IPS DF 6.9 (cell line): Measurements from ENCODE around the gene LRP8.

ENCODE experiments used
- DNase-seq: peaks from one replicate; pipeline ENCODE4 v3.0.0-alpha.2; 2013; ENCODE audit warnings: low read depth, low spot score
- H3K27ac ChIP-seq: one replicate; pipeline ENCODE4 v1.5.1; 2013; ENCODE audit warnings: low read length, control low read depth
- H3K27me3 ChIP-seq: 2 replicates; pipeline ENCODE4 v1.6.1; 2013; ENCODE audit warnings: mild to moderate bottlenecking, low read length; ENCODE audit not compliant: control insufficient read depth, insufficient read depth
- H3K36me3 ChIP-seq: 2 replicates; pipeline ENCODE4 v1.6.1; 2013; ENCODE audit warnings: low read length; ENCODE audit not compliant: control insufficient read depth, insufficient read depth
- H3K4me1 ChIP-seq: 2 replicates; pipeline ENCODE4 v1.6.1; 2013; ENCODE audit warnings: low read length; ENCODE audit not compliant: control insufficient read depth, insufficient read depth
- H3K4me3 ChIP-seq: 2 replicates; pipeline ENCODE4 v1.5.1; 2013; ENCODE audit warnings: mild to moderate bottlenecking, low read length
- H3K9me3 ChIP-seq: 2 replicates; pipeline ENCODE4 v1.6.1; 2013; ENCODE audit warnings: low read length, inconsistent platforms; ENCODE audit not compliant: control insufficient read depth, insufficient read depth
- WGBS: extraction: QIAGEN DNeasy Blood & Tissue Kit; methylation state at CpG from one replicate; pipeline ENCODE4 v1.1.7; 2013; ENCODE audit warnings: mixed read lengths, missing lambda C conversion rate; ENCODE audit not compliant: insufficient read length, insufficient coverage; 5-methylcytosine and 5-hydroxymethylcytosine counted together

The LRP8 gene

DNA sequence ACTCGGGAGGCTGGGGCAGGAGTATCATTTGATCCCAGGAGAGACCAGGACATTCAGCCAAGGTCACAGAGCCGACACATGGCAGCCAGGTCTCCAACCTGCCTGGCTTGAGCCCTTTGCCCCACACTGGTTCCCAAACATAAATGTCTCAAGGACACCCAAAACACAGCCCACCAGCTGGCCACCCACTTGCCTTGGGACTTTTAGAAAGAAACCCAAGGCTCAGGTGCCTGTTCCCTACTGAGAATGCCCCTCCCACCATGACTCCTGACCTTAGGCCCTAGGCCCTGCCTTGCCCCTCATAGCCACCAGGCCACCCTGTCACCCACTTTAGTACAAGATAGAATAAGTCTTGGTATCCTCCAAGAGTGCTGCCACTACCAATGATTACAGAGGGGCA, 41.9 kb upstream of the LRP8 start:
- Histone ChIP-seq H3K27me3 (no peaks in the 10 kb centered on the region), H3K4me1 (peaks cover 2% of the 10 kb centered on the region; the same call in 1 of the 2 replicates), H3K27ac (no peak overlapping the region), H3K9me3 (no peaks in the 10 kb centered on the region), H3K36me3 (no peaks in the 10 kb centered on the region), H3K4me3 (no peak overlapping the region)
- no peak for DNase-seq
- WGBS = no CpG with 5 or more reads among the region's 2 CpGs

DNA sequence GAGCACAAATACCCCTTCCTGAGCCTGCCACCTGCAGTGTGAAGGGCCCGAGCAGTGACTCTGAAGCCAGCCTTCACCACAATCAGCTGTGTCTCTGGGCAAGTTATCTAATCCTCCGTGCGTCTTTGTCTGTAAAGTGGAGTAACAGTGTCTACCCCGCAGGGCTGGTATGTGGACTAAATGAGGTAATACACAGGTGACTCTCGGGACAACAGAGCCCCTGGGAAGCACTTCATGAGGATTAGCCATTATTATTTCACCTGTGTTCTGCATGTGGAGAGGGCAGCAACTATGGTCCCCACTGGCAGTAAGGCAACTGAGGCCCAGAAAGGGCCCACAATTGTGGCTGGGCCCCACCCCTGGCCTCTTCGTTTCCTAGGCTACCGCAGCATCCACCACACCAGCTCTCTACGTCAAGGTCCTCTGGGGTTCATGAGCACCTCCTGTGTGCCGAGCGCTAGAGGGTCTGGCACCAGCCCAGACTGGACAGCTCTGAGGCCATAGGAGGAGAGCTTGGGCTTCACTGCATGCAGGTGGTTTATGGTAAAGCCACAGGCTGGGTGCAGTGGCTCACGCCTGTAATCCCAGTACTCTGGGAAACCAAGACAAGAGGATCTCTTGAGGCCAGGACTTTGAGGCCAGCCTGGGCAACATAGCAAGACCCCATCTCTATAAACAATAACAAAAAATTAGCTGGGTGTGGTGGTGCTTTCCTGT, 41.3 kb upstream of the LRP8 start:
- no peak overlapping the region for H3K27ac ChIP-seq
- peaks cover 2% of the 10 kb centered on the region; the same call in 1 of the 2 replicates for H3K4me1 ChIP-seq
- no peak for DNase-seq
- no CpG with 5 or more reads among the region's 11 CpGs for whole genome bisulfite sequencing
- no peaks in the 10 kb centered on the region for H3K9me3 ChIP-seq
- no peaks in the 10 kb centered on the region for H3K36me3 ChIP-seq
- no peak overlapping the region for H3K4me3 ChIP-seq
- H3K27me3 ChIP-seq = no peaks in the 10 kb centered on the region

DNA sequence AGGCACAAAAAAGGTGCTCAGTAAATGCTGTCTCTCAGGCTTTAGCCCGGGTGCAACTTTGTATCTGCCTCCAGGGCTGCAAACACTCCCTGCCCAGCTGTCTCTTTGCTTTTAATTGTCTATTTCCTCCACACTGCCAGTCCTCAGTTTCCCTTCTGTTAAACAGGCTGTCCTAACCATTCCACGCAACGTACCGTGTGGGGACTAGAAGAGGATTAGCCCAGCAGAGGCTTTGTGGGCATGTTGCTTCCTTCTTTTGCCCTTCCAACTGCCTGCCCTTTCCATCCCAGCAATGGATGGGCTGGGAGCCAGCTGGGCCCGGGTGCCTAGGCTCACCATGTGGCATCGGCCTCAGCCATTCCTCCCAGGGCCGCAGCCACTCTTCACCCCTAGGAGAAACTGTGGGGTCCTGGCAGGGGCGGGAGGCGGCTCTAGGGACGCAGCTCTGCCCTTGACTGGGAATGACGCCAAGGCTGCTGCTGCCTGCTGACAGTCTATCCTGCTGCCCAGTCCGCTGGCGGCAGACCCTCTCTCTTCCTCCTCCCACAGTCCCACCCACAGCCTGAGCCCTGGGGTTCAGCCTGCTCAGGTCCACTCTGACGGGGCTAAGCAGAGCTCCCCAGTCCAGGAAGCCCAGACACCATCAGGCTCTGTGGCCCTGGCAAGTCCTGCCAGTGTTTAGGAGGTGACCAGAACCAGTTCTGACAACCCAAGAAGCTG, 40.6 kb upstream of the LRP8 start:
- no peaks in the 10 kb centered on the region for H3K27me3 ChIP-seq
- no peak for DNase-seq

GRCh38 chr1:53367503-53368313, 39.8 kb upstream of the LRP8 start:
- no peak for DNase-seq
- Histone ChIP-seq H3K27me3 (no peaks in the 10 kb centered on the region), H3K27ac (no peak overlapping the region), H3K36me3 (no peaks in the 10 kb centered on the region), H3K9me3 (no peaks in the 10 kb centered on the region), H3K4me3 (no peak overlapping the region), H3K4me1 (0 out of 2 replicates have a peak, but pooled peaks cover 2% of the 10 kb centered on the region)
- WGBS = no CpG with 5 or more reads among the region's 7 CpGs

More for the DNA sequence above, 40.6 kb upstream of the LRP8 start:
- Histone ChIP-seq H3K9me3 (no peaks in the 10 kb centered on the region), H3K36me3 (no peaks in the 10 kb centered on the region), H3K27ac (no peak overlapping the region), H3K4me1 (peaks cover 2% of the 10 kb centered on the region; the same call in 1 of the 2 replicates), H3K4me3 (no peak overlapping the region)
- no CpG with 5 or more reads among the region's 14 CpGs for WGBS

DNA sequence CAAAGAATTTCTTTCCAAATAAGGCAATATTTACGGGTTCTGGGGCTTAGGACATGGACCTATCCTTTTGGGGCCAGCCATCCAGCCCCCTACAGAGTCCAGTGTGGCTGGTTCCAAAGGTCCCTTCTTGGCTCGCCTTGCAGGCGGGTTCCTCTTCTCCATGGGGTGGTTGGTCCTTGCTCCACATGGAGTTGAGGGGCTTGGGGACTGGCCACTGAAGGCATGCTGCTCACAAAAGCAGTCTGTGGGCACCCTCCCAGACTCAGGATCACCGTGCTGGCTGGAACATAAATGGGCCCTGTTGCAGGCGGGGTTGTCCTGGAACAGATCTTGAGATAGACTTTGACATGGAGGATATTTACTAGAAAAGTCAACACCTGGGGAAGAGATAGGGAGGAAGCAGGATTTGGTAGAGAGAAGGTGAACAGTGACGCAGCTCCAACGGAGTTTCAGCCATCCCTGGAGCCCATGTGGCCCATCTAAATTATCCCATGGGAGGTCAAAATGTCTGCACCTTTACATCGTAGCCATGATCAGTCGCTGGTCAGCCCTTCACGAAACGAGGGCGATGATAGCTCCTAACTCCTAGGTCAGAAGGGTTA, 39.1 kb upstream of the LRP8 start:
- no peak overlapping the region for H3K4me3 ChIP-seq
- no peaks in the 10 kb centered on the region for H3K27me3 ChIP-seq
- H3K27ac ChIP-seq = no peak overlapping the region
- WGBS = no CpG with 5 or more reads among the region's 12 CpGs
- no peak for DNase-seq
- no peaks in the 10 kb centered on the region for H3K36me3 ChIP-seq
- 0 out of 2 replicates have a peak, but pooled peaks cover 2% of the 10 kb centered on the region for H3K4me1 ChIP-seq
- H3K9me3 ChIP-seq = no peaks in the 10 kb centered on the region

DNA sequence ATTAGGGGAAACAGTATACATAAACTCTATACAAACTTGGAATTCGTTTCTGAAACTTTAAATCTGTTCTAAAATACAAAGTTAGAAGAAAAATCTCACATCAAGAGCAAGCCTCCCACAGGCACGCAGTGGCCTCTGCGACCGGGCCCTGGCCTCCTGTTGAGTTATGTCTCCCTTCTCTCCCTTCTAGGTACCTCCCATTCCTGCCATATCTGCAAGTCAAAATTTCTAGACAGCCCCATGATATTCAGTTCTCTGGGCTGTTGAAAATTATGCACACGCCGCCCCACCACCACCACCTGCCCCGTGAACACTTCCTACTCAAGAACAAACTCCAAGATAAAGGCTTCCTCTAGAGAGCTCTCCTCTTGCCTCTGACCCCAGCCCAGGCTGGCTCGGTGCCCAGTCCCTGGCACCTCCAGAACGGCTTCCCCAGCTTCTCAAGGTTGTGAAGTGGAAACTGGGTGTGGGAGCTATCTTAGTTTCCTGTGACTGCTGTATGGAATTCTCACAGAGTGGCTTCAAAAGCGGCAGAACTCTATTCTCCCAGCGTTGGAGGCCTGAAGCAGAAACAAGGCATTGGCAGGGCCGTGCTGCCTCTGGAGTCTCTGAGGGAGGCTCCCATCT, 37.7 kb upstream of the LRP8 start:
- no CpG with 5 or more reads among the region's 12 CpGs for WGBS
- H3K27ac ChIP-seq = no peak overlapping the region
- H3K36me3 ChIP-seq = no peaks in the 10 kb centered on the region
- H3K27me3 ChIP-seq = no peaks in the 10 kb centered on the region
- H3K4me1 ChIP-seq = 0 out of 2 replicates have a peak, but pooled peaks cover 1% of the 10 kb centered on the region
- H3K4me3 ChIP-seq = no peak overlapping the region
- no peaks in the 10 kb centered on the region for H3K9me3 ChIP-seq
- no peak for DNase-seq

- H3K9me3 ChIP-seq = no peaks in the 10 kb centered on the region
- no peak for DNase-seq
- no peak overlapping the region for H3K4me3 ChIP-seq
- no peaks in the 10 kb centered on the region for H3K36me3 ChIP-seq
- H3K4me1 ChIP-seq = no peaks in the 10 kb centered on the region
- no peaks in the 10 kb centered on the region for H3K27me3 ChIP-seq
- H3K27ac ChIP-seq = no peak overlapping the region
- no CpG with 5 or more reads among the region's 9 CpGs for WGBS
Measured at GRCh38 chr1:53362851-53363642, 35.2 kb upstream of the LRP8 start.

- Histone ChIP-seq H3K36me3 (no peaks in the 10 kb centered on the region), H3K4me3 (no peak overlapping the region), H3K27me3 (no peaks in the 10 kb centered on the region), H3K9me3 (no peaks in the 10 kb centered on the region), H3K4me1 (no peaks in the 10 kb centered on the region), H3K27ac (no peak overlapping the region)
- WGBS = no CpG with 5 or more reads among the region's 2 CpGs
- no peak for DNase-seq
Measured at GRCh38 chr1:53362270-53362669, 34.4 kb upstream of the LRP8 start.

- Histone ChIP-seq H3K9me3 (no peaks in the 10 kb centered on the region), H3K4me3 (no peak overlapping the region), H3K4me1 (no peaks in the 10 kb centered on the region), H3K27me3 (no peaks in the 10 kb centered on the region), H3K27ac (no peak overlapping the region), H3K36me3 (no peaks in the 10 kb centered on the region)
- no CpG with 5 or more reads among the region's 3 CpGs for WGBS
- DNase-seq = no peak
Measured at GRCh38 chr1:53361541-53361961, 33.7 kb upstream of the LRP8 start.
